GM18861 (cell line): ENCODE measurements around the gene GLT8D2.

Experiments
- ATAC-seq: cut with Tn5 transposase; IDR thresholded peaks from one replicate; pipeline ENCODE4 v1.9.1; 2021; ENCODE audit not compliant: unreplicated experiment

GLT8D2 gene, protein sequence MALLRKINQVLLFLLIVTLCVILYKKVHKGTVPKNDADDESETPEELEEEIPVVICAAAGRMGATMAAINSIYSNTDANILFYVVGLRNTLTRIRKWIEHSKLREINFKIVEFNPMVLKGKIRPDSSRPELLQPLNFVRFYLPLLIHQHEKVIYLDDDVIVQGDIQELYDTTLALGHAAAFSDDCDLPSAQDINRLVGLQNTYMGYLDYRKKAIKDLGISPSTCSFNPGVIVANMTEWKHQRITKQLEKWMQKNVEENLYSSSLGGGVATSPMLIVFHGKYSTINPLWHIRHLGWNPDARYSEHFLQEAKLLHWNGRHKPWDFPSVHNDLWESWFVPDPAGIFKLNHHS

DNA sequence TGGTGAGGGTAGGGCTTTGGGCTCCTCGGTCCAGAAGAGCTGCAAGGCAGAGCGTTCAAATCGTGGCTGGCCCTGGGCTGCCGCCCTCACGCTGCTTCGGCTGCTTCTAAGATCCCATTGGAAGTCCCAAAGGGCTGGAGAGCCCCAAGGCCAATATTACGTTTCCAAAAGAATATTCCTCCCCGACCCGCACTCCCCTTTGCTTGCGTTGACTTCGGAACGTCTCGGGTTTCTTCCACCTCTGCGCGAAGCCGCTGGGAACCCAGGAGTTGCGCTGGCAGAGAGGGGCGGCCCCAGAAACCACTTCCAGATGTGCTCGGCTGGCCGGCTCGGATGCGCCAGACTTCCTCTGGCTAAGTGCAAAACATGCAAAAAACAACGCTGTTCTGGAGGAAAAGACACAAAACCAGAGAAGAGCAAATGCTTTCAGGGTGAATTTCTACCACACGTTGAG, at the start of gene GLT8D2:
TSS of gene GLT8D2 (minus strand) at position 285 of the 454 bp plus-strand sequence. CDS start 30,539 bp downstream, outside the sequence.
- ATAC-seq: no peak

DNA sequence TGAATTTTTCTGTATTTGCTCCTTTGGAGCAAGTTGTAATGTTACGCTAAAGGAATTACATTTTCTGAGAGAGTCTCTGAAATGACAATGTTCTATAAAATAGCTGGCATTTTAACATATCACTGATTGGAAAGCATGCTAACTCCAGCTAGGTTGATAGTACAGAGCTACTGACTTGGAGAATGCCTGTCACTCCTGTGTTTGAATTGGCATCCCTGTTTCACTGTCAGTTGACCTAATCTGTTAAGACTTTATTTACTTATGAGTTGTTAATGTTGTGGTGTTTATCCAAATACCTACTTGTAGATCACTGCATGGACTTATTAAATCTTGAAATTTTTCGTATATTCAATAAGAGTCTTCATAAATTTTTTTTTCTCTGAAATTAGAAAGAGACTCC, 48.0 kb upstream of the GLT8D2 start:
- ATAC-seq: no peak

DNA sequence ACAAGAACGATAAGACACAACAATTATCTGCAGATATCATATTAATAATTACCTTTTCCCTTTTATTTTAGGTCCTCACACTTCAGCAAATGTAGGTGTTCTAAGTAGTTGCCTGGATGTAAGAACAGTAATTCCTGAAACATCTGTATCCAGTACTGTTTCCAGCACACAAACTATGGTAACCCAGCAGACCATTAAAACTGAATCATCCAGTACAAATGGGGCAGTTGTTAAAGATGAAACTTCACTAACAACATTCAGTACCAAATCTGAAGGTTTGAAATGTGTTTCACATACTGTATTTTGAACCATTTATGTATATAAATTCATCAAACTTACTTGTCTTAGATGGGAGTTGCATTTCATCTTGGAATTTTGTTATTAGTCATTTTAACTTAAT, 45.3 kb upstream of the GLT8D2 start:
- no peak for ATAC-seq

DNA sequence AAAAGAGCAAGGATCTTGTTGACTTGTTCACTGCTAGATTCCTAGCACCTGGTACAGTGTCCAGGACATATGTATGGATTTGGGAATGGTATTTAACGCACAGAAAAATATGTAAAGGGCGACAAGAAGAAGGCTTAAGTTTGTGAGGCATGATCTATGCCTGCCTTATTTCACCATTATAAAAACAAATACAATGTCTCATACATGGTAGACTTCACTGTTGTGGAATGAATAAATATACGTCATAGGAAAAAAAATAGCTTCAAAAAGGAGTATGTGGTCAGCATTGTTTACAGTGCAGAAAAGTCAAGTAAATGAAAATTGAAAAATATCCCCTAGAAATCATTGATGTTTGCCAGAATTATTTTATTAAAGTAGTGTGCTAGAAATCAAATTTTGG, 44.3 kb upstream of the GLT8D2 start:
- ATAC-seq: no peak

DNA sequence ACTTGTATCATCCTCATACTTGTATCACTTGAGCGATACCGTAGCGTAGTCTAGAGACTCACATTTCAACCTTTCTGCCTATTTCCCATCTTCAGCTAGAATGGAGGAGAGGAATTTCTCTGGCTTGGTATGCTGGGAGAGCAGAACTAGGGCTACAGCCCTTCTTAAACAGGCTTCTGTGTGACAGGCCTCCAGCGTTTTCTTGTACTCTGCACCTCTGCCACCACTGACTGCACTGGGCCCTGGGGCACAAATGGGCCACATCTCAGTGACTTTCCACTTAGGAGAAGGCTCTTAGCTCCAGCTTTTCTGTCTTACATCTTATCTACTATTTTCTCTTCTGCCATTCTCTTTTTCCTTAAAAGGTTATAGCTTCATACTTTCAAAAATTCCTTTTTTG, 41.1 kb upstream of the GLT8D2 start:
- ATAC-seq: no peak

- no peak for ATAC-seq
These were observed 40.7 kb upstream of the GLT8D2 start for GRCh38 chr12:104090685-104091084.

GRCh38 chr12:104083769-104084475, 33.9 kb upstream of the GLT8D2 start:
- peak; percentile 75 for ATAC-seq

GRCh38 chr12:104080764-104081163, 30.8 kb upstream of the GLT8D2 start:
- no peak for ATAC-seq

DNA sequence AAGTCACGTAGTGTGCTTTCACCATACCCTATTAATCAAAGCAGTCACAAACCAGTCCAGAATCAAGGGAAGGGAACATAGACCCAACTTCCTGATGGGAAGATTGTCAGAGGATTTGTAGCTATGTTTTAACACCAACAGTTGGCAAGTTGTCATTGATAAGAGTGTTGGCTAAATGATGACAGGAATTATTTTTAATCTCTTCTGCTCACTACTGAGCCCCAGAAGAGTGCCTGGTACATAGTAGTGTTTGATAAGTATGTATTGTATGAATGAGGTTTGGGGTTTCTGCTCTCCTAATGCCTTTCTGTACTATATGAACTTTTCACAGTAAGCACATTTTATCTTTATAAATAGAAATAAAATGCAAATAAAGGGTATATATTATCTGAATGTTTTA, 29.0 kb upstream of the GLT8D2 start:
- no peak for ATAC-seq

- no peak for ATAC-seq
These were observed 23.7 kb upstream of the GLT8D2 start for GRCh38 chr12:104073699-104074098.

DNA sequence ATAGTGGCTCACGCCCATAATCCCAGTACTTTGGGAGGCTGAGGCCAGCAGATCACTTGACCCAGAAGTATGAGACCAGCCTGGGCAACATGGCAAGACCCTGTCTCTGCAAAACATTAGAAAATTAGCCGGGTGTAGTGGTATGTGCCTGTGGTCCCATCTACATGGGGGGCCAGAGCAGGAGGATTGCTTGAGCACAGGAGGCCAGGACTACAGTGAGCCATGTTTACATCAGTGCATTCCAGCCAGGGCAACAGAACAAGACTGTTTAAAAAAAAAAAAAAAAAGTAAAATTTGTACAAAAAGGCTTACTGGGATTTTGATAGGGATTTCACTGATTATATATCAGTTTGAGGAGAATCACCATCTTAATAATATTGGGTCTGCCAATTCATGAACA, 22.1 kb upstream of the GLT8D2 start:
- ATAC-seq: no peak

DNA sequence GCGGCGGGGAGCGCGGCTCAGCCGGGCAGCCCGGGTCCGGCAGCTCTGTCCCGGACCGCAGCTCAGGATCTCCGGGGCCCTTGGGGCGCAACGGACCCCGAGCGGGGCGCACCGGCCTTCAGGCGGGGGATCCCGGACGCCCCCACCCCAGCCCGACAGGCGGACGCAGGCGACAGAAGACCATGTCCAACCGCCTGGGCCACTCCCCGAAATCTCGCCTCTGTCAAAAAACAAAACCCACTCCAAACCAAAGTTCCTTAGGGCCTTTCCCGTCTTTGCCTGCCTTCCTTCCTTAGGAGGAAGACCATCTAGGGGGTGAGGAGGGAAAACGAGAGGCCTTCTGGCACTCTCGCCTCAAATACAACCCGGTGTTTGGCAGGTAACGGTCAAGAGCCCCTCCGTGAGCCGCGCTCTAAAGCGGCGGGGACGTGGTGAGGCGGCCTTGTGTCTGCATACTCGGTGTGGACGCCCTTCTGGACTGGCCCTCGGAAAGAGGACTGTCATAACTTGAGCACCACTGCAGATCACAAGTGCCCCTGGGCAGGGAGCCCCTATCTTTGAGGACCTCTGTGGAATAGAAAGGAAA, 14.9 kb upstream of the GLT8D2 start:
- ATAC-seq: no peak

DNA sequence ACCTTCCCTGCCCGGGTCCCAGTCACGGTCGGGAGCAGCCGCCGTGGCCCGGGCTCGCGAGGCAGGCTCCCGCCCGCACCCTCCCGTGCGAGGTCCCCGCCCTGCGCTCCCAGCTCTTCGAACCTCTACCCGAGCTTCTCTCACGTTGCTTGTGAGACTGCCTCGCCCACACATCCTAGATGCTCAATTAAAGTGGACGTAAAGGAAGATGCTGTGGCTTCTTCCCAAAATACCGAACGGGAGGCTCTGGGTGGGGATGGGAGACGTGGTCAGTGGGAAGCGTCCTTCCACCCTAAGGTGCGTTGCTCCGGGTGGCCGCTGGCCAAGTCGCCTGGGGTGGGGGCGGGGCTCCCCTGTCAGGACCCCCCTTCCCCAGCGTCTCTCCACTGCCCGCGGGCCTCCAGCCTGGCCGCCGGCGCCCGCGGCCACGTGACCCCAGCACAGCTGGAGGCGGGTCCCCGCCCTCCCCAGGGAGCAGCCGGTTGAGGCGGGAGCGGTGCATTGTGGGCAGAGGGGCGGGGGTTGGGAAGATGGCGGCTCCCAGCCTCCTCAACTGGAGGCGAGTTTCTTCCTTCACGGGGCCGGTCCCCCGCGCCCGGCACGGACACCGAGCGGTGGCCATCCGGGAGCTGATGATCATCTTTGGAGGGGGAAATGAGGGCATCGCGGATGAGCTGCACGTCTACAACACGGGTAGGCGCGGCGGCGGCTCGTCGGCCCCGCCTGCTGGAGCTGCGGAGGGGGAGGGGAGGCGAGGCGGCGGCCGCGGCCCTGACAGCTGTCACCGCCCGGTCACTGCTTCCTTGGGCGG, 14.2 kb upstream of the GLT8D2 start, which contains the start of gene HCFC2:
TSS of gene HCFC2 (plus strand) at position 501 of the 811 bp plus-strand sequence. CDS start at position 531, 30 bp downstream.
- ATAC-seq: peak; percentile 79

GRCh38 chr12:104063712-104064030, 13.7 kb upstream of the GLT8D2 start:
- peak; percentile 28 for ATAC-seq

- no peak for ATAC-seq
These were observed 10.8 kb upstream of the GLT8D2 start for GRCh38 chr12:104060791-104061190.

GRCh38 chr12:104059963-104060362, 10.0 kb upstream of the GLT8D2 start:
- no peak for ATAC-seq

GRCh38 chr12:104058802-104059201, 8.8 kb upstream of the GLT8D2 start:
- no peak for ATAC-seq

- ATAC-seq: no peak
These were observed 7.8 kb upstream of the GLT8D2 start for GRCh38 chr12:104057771-104058197.

- no peak for ATAC-seq
These were observed 6.5 kb upstream of the GLT8D2 start for GRCh38 chr12:104056419-104056972.

DNA sequence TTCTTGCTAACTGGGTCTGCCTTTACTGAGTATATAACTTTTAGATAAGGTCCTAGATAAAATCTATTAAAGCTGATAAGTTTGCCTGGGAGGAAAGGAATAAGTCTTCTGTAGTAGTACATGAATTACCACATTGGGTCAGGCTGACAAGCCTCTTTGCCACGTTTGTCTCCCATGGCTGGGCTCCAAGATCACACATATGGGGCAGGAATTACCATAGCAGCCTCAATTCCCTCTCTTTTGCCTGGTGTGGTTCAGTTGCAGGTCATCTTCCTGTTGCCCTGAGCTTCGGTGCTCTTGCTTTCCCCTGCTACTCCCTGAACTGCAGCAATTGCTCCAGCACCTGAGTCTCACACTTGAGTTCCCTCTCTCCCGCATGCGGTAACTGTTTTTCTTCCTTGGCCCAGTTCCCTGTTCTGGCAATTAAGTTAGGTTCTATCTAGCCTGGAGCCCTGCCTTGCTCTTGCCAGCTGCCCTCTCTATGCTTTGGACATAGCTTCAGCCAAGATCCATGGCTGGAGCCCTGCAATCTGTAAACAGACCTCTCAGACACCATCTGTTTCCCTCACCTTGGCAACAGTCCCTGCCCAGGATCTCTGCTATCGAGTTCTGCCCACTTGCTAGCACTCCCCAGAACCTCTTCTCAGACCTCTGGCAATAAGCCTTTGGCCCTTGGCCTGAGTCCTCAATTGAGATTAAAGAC, 5.8 kb upstream of the GLT8D2 start:
- ATAC-seq: no peak
